Stimulated activated CD8-positive, alpha-beta memory T cell treated with anti-CD3 and anti-CD28 coated beads, Interleukin-15, amount 100 ng/mL, for 1 hour (primary cell): ENCODE results near the gene SLC4A3.

ENCODE experiments used
- DNase-seq: peaks from one replicate; pipeline ENCODE4 v3.0.0-alpha.2; 2020; ENCODE audit warnings: low read depth

SLC4A3 gene

GRCh38 chr2:219633276-219634065, 6.0 kb downstream of the SLC4A3 start:
- no peak for DNase-seq

DNA sequence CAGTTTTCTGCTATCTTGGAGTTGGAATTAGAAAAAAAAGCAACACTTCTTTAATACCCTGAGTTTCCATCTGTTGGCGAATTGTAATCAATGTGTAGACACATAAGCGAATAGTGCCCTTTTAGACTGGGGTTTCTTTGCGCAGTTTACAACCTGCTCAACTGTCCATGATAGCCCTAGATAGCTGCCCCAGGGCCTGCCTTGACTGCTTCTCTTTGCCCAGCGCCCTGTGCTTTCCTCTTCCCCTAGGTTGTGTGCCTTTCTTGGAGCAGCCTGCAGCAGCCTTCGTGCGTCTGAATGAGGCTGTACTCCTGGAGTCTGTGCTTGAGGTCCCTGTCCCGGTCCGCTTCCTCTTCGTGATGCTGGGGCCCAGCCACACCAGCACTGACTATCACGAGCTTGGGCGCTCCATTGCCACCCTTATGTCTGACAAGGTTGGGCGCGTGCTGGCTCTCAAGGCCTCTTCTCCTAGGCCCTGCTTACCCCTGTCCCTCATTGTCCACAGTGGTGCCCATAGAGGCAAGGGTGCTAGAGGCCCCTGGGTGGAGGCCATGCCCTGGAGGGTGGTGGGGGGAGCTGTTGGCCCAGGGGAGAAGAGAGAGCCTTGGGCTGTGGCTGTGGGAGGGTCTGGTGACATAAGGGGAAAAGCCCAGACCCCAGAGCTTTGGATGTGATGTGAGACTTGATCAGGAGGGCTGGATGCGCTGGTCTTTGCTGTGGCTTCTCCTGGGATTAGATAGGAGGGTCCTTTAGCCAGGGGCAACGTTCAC, 6.9 kb downstream of the SLC4A3 start:
- DNase-seq: no peak

DNA sequence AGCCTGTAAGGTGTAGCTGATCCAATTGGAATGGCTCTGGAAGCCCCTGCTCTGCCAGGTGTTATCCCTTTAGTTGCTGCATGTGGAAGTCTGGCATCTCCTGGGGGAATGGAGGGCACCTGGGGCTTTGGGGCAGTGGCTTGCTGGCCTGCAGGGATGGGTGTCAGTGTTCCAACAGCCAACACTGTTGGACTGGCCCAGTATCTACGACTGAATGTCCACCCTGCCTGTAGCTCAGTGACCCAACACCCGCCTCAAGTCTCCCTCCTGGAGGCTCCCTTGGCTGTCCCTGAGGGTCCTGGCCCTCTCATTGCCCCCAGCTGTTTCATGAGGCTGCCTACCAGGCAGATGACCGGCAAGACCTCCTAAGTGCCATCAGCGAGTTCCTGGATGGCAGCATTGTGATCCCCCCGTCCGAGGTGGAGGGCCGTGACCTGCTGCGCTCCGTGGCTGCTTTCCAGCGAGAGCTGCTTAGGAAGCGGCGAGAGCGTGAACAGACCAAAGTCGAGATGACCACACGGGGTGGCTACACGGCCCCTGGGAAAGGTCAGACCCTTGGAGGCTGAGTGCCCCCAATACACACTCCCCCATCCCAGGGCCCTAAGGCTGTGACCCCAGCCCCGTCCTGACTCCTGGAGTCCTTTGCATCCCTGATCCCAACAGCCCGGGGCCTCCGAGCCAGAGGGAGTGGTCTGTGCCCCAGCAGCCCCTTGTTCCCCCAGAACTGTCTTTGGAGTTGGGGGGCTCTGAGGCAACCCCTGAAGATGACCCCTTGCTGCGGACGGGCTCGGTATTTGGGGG, 7.7 kb downstream of the SLC4A3 start:
- DNase-seq: no peak

- DNase-seq: no peak
These were observed 8.9 kb downstream of the SLC4A3 start for GRCh38 chr2:219636144-219636915.

DNA sequence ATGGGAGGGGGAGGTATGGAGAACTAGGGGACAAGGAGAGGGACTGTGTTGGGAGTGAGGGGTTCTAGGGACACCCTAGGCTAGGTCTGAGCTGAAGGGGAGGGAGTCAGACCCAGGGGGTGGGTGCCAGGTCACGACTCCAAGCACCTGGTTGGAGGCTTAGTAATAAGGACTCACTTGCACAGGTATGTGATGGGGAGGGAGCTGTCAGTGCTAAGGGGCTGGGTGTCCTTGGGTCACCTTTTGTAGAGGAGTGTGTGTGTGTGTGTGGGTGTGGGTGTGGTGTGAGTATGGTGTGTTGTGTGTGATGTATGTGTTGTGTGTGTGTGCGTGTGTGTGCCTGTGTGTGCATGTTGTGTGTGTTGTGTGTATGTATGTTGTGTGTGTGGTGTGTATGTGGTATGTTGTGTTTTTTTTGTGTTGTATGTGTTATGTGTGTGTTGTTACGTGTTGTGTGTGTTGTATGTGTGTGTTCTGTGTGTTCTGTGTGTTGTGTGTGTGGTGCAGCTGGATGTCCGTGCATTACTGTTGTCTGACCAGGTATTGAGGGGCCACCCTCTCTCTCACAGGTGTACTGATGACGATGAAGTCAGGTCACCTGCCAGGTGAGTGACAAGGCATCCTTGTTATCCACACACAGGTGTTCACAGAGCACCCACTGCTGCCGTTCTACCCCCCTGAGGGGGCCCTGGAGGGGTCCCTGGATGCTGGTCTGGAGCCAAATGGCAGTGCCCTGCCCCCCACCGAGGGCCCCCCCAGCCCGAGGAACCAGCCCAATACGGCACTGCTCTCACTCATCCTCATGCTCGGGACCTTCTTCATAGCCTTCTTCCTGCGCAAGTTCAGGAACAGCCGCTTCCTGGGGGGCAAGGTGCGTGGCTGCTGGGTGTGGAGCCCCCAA, 9.8 kb downstream of the SLC4A3 start:
- no peak for DNase-seq

- no peak for DNase-seq
These were observed 10.4 kb downstream of the SLC4A3 start for GRCh38 chr2:219637842-219638185.

- DNase-seq: no peak
These were observed 11.0 kb downstream of the SLC4A3 start for GRCh38 chr2:219638217-219638947.

- DNase-seq: no peak
These were observed 11.7 kb downstream of the SLC4A3 start for GRCh38 chr2:219638948-219639755.

DNA sequence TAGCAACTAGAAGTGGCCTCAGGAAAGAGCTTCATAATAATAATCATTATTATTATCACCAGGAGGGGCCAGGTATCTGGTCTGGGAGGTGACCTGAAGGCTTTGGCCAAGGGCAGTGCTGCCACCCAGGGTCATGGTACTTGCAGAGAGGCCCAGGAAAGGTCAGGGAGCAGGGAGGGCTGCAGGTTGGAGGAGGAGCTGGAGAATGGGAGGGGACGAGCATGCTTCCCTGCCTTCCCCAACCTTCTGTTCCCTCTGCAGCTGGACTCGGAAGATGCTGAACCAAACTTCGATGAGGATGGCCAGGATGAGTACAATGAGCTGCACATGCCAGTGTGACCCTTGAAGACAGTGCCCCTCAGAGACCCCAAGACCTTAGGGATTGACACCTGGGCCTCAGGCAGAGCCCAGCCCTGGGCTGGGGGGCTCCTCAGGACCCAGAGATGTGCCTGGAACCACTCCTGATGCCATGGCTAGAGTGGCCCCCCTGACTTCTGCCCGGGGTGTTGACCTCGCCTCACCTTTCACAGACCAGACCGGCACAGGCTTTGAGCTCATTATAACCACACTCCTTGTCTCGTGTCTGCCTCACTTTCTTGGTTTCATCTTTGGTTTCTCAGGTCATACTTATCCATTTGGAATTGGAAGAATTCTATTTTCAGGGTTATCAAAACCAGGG, 14.1 kb downstream of the SLC4A3 start:
- DNase-seq: no peak

DNA sequence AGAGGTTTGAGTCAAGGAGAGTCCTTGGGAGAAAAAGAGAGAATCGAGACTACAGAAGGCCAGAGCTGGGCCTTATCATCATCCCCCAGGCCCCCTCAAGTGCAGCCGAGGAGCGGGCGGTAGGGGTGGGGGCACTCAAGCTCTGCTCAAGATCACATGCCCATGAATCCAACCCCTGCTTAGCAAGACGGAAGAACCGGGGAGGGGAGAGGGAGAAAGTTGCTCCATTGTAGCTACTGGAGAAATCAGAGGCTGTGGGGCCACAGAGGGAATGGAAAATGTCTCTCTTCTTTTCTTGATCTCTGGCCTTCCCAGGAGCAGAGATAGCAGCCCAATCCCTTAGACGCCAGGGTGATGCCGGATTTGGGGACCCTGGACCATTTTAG, 14.6 kb downstream of the SLC4A3 start:
- DNase-seq: no peak

- peak; percentile 75 for DNase-seq
These were observed 15.1 kb downstream of the SLC4A3 start for GRCh38 chr2:219642465-219643083.

DNA sequence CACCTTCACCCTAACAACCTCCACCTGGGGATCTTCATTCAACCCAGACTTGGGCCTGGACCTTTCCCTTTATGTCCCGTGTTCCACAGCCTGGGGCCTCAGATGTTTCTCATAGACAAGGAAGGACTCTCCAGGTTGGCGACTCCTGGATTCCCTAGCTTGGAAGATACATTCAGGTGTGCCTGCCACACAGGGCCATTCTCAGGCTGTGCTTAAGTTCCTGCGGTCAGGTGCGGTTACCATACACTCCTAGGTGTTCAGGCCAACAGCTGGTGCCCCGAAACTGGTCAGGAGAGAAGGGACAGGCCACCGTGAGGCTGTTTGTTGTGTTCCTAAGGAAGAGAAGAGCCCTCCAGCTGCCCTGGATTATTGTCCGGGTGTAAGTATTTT, 15.6 kb downstream of the SLC4A3 start:
- DNase-seq: no peak

DNA sequence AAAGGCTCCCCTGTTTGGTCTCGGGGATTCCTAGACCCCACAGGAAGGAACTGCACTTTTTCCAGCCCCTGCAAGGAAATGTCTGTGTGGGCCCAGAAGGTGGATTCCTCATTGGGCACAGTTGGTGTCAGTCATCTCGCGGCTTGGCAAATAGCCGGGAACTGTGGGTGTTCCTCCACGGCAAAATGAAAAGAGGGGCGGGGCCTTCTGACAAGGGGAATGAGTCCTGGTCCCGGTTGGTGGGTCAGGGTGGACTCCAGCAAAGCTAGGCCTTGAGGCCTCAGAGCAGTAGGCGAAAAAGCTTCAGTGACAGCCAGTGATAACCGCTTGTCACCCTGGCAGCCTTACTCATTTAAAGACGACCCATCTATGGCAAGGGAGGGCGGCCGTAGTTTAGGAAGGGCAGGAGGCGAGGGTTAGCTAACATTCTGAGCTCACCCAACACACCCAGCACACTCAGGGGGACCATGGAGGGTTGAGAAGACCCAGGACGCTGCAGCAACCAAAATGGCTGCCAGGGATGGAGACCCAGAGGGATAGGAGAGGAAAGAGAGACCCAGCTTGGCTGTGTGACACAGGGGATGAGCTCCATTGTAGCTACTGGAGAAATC, 16.5 kb downstream of the SLC4A3 start:
- DNase-seq: no peak

DNA sequence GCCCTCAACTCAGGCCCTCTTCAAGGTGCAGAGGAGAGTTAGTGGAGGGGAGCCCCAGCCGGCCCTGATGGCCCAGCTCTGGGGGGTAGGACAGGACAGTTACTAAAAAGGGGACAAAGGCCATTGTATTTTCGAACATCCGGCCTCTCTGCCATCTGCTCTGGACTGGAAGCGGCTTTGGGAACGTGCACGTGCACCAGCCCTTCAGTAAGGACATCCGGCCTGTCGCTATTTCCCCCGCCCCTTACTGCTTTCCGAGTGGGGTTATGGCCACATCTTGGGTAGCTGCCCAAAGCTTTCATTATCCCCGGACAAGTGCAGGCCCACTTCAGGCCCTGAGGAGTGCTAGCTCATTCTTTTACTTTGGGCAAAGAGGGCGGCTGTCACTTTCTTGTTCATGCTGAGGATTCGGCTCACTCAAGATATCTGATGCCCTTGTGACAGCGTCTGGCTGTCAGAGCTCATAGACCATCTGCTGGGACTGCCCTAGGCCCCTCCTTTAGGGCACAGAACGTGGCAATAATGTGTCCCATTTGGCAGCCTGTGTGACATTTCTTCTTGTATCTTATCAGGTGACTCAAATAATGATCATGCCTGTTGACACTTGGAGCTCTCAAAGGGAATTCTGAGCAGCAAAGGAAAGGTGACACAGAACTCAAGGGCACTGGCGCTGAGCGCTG, 17.5 kb downstream of the SLC4A3 start:
- no peak for DNase-seq

DNA sequence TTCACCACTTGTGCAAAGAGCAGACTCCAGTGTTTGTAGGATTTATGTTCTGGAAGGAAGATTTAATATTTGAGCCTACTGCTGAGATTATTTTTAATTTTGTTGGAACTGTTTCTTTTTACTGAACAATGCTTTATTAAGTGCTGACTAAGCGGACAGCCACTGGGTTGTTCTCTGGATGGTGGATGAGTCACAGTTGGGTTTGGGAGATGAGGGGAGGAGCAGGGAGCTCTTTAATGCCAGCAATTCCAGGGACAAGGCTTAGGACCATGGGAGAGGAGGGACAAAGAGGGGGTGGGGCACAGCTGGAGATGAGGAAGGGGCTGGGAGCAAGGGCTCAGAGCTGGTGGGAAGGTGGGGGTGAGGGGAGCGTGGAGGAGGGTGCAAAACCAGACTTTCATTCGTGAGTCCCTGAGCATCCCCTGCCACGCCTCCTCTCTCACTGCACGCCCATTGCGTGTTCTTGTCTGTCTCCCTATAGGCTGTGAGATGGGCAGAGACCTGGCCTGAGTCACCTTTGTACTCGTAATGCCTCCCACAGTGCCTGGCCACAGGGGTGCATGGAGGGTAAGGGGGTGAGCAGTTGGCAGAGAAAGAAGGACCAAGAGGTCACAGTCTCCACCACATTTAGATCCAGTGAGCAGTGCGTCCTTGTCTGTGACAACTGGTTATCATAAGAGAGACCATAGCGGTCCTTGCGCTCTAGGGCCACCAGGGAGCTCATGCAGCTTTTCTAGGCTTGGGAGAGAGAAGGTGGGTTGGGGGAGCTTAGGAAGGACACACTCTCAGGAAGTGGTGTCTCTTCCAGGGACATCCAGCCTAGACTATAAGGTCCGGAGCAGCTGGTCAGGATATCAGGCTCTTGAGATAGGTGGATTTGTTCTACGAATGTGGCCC, 18.4 kb downstream of the SLC4A3 start:
- no peak for DNase-seq

- no peak for DNase-seq
These were observed 20.7 kb downstream of the SLC4A3 start for GRCh38 chr2:219648176-219648575.
